IMR-90 (cell line): ENCODE results near the gene TMX1.

Experiments
- CTCF ChIP-seq: conservative IDR thresholded peaks from 2 replicates; pipeline ENCODE4 v1.5.1; 2012; ENCODE audit warnings: mild to moderate bottlenecking, low read depth, low read length, improper control_type of control experiment
- FOS ChIP-seq: fragments of 150-350 bp; IDR thresholded peaks from 2 replicates; pipeline ENCODE4 v1.6.1; 2016; ENCODE audit warnings: low read depth, low read length
- MAFK ChIP-seq: IDR thresholded peaks from 2 replicates; pipeline ENCODE4 v1.6.1; 2012; ENCODE audit warnings: low read depth, low read length, improper control_type of control experiment
- POLR2A ChIP-seq: IDR thresholded peaks from 2 replicates; pipeline ENCODE4 v1.6.1; 2012; ENCODE audit warnings: mild to moderate bottlenecking, low read depth, low read length
- RAD21 ChIP-seq: IDR thresholded peaks from 2 replicates; pipeline ENCODE4 v1.6.1; 2012; ENCODE audit warnings: low read length, improper control_type of control experiment
- SMC3 ChIP-seq: fragments of 150-350 bp; IDR thresholded peaks from 2 replicates; pipeline ENCODE4 v1.6.1; 2016; ENCODE audit warnings: low read depth, mild to moderate bottlenecking, antibody characterized with exemption, low read length, moderate library complexity

- TF ChIP-seq FOS (no peak), CTCF (no peak), RAD21 (no peak), MAFK (no peak), POLR2A (no peak), SMC3 (no peak)
Measured at GRCh38 chr14:51276605-51277004, 36.6 kb downstream of the TMX1 start.
